HG03571 (cell line): ENCODE results near the gene TOP2A.

Experiments used
- ATAC-seq: cut with Tn5 transposase; IDR thresholded peaks from one replicate; pipeline ENCODE4 v1.9.1; 2021; ENCODE audit not compliant: unreplicated experiment

The TOP2A gene

GRCh38 chr17:40348136-40348504, 69.6 kb downstream of the TOP2A start:
- no peak for ATAC-seq

GRCh38 chr17:40347319-40348135, 70.2 kb downstream of the TOP2A start:
- no peak for ATAC-seq

- ATAC-seq, result no peak
Observed at GRCh38 chr17:40346765-40347158, 70.9 kb downstream of the TOP2A start.

GRCh38 chr17:40345994-40346764, 71.5 kb downstream of the TOP2A start:
- ATAC-seq, result no peak

GRCh38 chr17:40345161-40345993, 72.3 kb downstream of the TOP2A start:
- ATAC-seq, result no peak

- ATAC-seq, result no peak
Observed at GRCh38 chr17:40344421-40345160, 73.1 kb downstream of the TOP2A start.

GRCh38 chr17:40343219-40344119, 74.2 kb downstream of the TOP2A start:
- no peak for ATAC-seq

- no peak for ATAC-seq
Observed at GRCh38 chr17:40342504-40343218, 75.0 kb downstream of the TOP2A start.

GRCh38 chr17:40341808-40342503, 75.7 kb downstream of the TOP2A start:
- ATAC-seq, result no peak

- peak; percentile 62 for ATAC-seq
Observed at GRCh38 chr17:40340880-40341807, 76.6 kb downstream of the TOP2A start.

- no peak for ATAC-seq
Observed at GRCh38 chr17:40340327-40340726, 77.4 kb downstream of the TOP2A start.

- ATAC-seq, result no peak
Observed at GRCh38 chr17:40338941-40339649, 78.6 kb downstream of the TOP2A start.
